ENCODE measurements around the gene DYNLRB1.

DYNLRB1 gene

GRCh38 chr20:34546751-34547181 is 30.5 kb downstream of the DYNLRB1 start:
- H3K9me3 ChIP-seq (ENCODE audit: insufficient read depth, low read depth, low read length) = no peaks in the 10 kb centered on the region
- H3K4me3 ChIP-seq (ENCODE audit: low read length, poor library complexity, severe bottlenecking) = no peak overlapping the region
- no peak overlapping the region for H3K9ac ChIP-seq (ENCODE audit: low read depth, low read length, poor library complexity, severe bottlenecking)
- H4K20me1 ChIP-seq (ENCODE audit: insufficient read depth, low read length, poor library complexity, severe bottlenecking) = no peaks in the 10 kb centered on the region
- TF ChIP-seq CTCF (conservative IDR thresholded peaks at IDR 0.05; ENCODE audit: low read length) (no peak), EZH2phosphoT487 (IDR thresholded peaks at IDR 0.05; ENCODE audit: borderline replicate concordance) (no peak)
- peaks cover 8% of the 10 kb centered on the region; the same call in 1 of the 2 replicates for H3K36me3 ChIP-seq (ENCODE audit: insufficient read depth, low read length)
- H3K9me2 ChIP-seq (replicated peaks; ENCODE audit: low read depth, low read length) = no peaks in the 10 kb centered on the region
- no peaks in the 10 kb centered on the region for H3K79me2 ChIP-seq (ENCODE audit: insufficient read depth, low read length)
- H3K27me3 ChIP-seq (ENCODE audit: insufficient read depth, low read length, poor library complexity, severe bottlenecking) = no peaks in the 10 kb centered on the region
- no peaks in the 10 kb centered on the region for H3F3A ChIP-seq (ENCODE audit: low read depth)
- H3K4me2 ChIP-seq (ENCODE audit: low read depth, low read length, poor library complexity, severe bottlenecking) = no peak overlapping the region
- no peak overlapping the region for H2AFZ ChIP-seq (ENCODE audit: low read length)
- no peaks in the 10 kb centered on the region for H3K4me1 ChIP-seq (ENCODE audit: insufficient read depth, low read length, poor library complexity, severe bottlenecking)

- H3F3A ChIP-seq (ENCODE audit: low read depth) = no peaks in the 10 kb centered on the region
- H3K4me2 ChIP-seq (ENCODE audit: low read depth, low read length, poor library complexity, severe bottlenecking) = no peak overlapping the region
- no peak overlapping the region for H3K9ac ChIP-seq (ENCODE audit: low read depth, low read length, poor library complexity, severe bottlenecking)
- H3K4me1 ChIP-seq (ENCODE audit: insufficient read depth, low read length, poor library complexity, severe bottlenecking) = no peaks in the 10 kb centered on the region
- no peak overlapping the region for H2AFZ ChIP-seq (ENCODE audit: low read length)
- H3K79me2 ChIP-seq (ENCODE audit: insufficient read depth, low read length) = no peaks in the 10 kb centered on the region
- H3K4me3 ChIP-seq (ENCODE audit: low read length, poor library complexity, severe bottlenecking) = no peak overlapping the region
- H3K36me3 ChIP-seq (ENCODE audit: insufficient read depth, low read length) = no peaks in the 10 kb centered on the region
- no peaks in the 10 kb centered on the region for H4K20me1 ChIP-seq (ENCODE audit: insufficient read depth, low read length, poor library complexity, severe bottlenecking)
- H3K9me3 ChIP-seq (ENCODE audit: insufficient read depth, low read depth, low read length) = no peaks in the 10 kb centered on the region
- no peak for TF ChIP-seq EZH2phosphoT487 (IDR thresholded peaks at IDR 0.05; ENCODE audit: borderline replicate concordance)
- no peak for TF ChIP-seq CTCF (conservative IDR thresholded peaks at IDR 0.05; ENCODE audit: low read length)
- no peaks in the 10 kb centered on the region for H3K27me3 ChIP-seq (ENCODE audit: insufficient read depth, low read length, poor library complexity, severe bottlenecking)
- H3K9me2 ChIP-seq (replicated peaks; ENCODE audit: low read depth, low read length) = no peaks in the 10 kb centered on the region
Observed at GRCh38 chr20:34547844-34548613, 31.8 kb downstream of the DYNLRB1 start.

GRCh38 chr20:34549291-34549928 is 33.2 kb downstream of the DYNLRB1 start:
- no peak overlapping the region for H3K9ac ChIP-seq (ENCODE audit: low read depth, low read length, poor library complexity, severe bottlenecking)
- no peaks in the 10 kb centered on the region for H3K9me2 ChIP-seq (replicated peaks; ENCODE audit: low read depth, low read length)
- H3K79me2 ChIP-seq (ENCODE audit: insufficient read depth, low read length) = no peaks in the 10 kb centered on the region
- H3K27me3 ChIP-seq (ENCODE audit: insufficient read depth, low read length, poor library complexity, severe bottlenecking) = no peaks in the 10 kb centered on the region
- no peak overlapping the region for H3K4me3 ChIP-seq (ENCODE audit: low read length, poor library complexity, severe bottlenecking)
- no peaks in the 10 kb centered on the region for H3F3A ChIP-seq (ENCODE audit: low read depth)
- no peak overlapping the region for H3K4me2 ChIP-seq (ENCODE audit: low read depth, low read length, poor library complexity, severe bottlenecking)
- H3K4me1 ChIP-seq (ENCODE audit: insufficient read depth, low read length, poor library complexity, severe bottlenecking) = no peaks in the 10 kb centered on the region
- no peak overlapping the region for H2AFZ ChIP-seq (ENCODE audit: low read length)
- TF ChIP-seq CTCF (conservative IDR thresholded peaks at IDR 0.05; ENCODE audit: low read length) (no peak), EZH2phosphoT487 (IDR thresholded peaks at IDR 0.05; ENCODE audit: borderline replicate concordance) (no peak)
- H4K20me1 ChIP-seq (ENCODE audit: insufficient read depth, low read length, poor library complexity, severe bottlenecking) = no peaks in the 10 kb centered on the region
- H3K36me3 ChIP-seq (ENCODE audit: insufficient read depth, low read length) = no peaks in the 10 kb centered on the region
- H3K9me3 ChIP-seq (ENCODE audit: insufficient read depth, low read depth, low read length) = no peaks in the 10 kb centered on the region

Measured in Loucy (cell line).